Measurements from ENCODE around the gene CRIP2.

The CRIP2 gene, protein sequence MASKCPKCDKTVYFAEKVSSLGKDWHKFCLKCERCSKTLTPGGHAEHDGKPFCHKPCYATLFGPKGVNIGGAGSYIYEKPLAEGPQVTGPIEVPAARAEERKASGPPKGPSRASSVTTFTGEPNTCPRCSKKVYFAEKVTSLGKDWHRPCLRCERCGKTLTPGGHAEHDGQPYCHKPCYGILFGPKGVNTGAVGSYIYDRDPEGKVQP

DNA sequence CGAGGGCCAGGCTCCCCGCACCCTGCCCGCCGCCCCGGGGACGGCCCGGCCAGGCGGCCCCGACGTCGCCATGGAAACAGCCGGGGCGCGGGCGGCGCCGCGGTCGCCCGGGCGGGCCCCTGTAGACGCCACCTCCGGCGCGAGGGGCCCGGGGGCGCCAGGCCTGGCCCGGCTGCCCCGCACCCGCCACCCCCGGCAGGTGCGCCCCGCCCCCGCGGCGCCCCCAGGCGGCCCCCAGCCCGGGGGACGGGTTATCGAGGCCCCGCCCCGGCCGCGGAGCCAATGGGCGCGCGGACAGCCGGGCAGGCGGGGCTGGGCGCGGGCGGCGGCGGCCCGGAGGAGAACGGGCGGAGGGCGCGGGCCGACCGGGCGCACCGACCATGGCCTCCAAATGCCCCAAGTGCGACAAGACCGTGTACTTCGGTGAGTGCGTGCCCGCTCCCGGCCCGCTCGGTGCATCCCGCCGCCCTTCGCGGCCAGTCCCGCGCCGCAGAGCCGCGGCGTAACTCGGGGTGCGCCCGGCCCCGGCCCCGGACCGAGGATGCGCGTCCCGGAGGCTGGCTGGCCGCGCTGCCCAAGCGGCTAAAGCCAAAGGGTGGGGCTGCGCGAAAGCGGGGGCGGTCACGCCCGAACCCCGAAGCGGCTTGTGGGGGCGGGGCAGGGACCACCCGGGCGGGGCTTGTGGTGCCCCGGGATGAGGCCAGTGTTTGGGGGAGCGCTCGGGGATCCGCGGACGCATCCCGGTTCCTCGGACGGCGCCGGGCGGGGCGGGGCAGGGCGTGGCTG lies at the start of gene CRIP2:
TSS of gene CRIP2 (plus strand) at position 339 of the 786 bp plus-strand sequence. CDS start at position 381, 42 bp downstream.
- H3K36me3 ChIP-seq (ENCODE audit: control insufficient read depth in 5 of 5, insufficient read depth in 5 of 5, low read length in 5 of 5): peaks cover 0 to 10% (median 5%) of the 10 kb centered on the region in 5 donors
- H3K4me3 ChIP-seq (ENCODE audit: low read depth in 1 of 5, low read length in 5 of 5): peak within 1 kb of the TSS; percentile 22 to 86 (median 72)
- H3K9ac ChIP-seq (ENCODE audit: low read length in 5 of 5): peak within 1 kb of the TSS in 4 of 5 donors; percentile 16 to 86 (median 76)
- H3K27me3 ChIP-seq (ENCODE audit: control insufficient read depth in 5 of 5, insufficient read depth in 4 of 5, low read length in 5 of 5): peaks cover 0 to 7% (median 2%) of the 10 kb centered on the region in 5 donors
- H3K27ac ChIP-seq (ENCODE audit: low read depth, low read length): peak within 1 kb of the TSS; percentile 77
- H3K9me3 ChIP-seq (ENCODE audit: control insufficient read depth in 5 of 5, low read length in 5 of 5): no peaks in the 10 kb centered on the region
- peaks cover 5 to 53% (median 49%) of the 10 kb centered on the region in 5 donors for H3K4me1 ChIP-seq (ENCODE audit: control insufficient read depth in 5 of 5, insufficient read depth in 5 of 5, low read length in 5 of 5)

DNA sequence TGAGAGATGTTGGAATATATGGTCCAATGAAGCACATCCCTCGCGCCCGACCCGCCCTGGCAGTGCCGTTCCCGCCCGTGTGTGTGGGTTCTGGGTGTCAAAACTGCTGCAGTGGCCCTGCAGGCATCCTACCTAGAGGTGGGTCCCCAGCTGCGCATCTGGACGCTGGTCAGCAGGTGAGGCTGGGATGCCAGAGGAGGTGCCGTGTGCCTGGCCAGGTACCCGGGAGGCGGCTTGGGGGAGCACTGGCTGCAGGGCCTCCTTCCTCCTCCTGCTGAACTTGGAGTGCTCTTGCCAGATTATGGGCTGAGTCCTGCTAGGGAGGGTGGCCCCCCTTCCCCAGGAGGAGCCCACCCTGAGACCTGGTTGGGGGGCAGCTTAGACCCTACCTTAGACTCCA lies 49.8 kb upstream of the CRIP2 start:
- Histone ChIP-seq H3K9ac (ENCODE audit: low read length in 5 of 5) (no peak overlapping the region), H3K27ac (ENCODE audit: low read depth, low read length) (no peak overlapping the region), H3K36me3 (ENCODE audit: control insufficient read depth in 5 of 5, insufficient read depth in 5 of 5, low read length in 5 of 5) (peaks cover 0 to 16% (median 5%) of the 10 kb centered on the region in 5 donors)

DNA sequence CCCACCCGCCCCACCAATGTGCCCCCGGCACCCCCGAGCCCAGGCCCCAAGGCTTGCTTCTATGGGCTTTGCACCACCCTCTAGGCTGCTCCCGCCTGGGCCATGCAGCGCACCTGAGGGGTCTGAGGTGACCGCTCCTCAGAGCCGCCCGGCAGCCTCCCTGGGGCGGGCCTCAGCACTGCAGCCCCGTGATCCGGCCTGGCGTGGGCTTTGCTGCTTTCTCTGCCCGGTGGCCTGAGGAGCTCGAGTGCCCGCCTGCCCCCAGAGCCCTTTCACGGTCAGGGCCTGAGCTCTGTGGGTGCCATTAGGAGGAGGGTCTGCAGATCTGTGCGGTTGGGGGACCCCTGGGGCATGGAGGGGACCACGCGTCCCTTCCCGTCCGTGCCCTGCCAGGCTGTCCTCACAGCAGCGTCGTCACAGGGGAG lies 48.8 kb upstream of the CRIP2 start:
- H3K27me3 ChIP-seq (ENCODE audit: control insufficient read depth in 5 of 5, insufficient read depth in 4 of 5, low read length in 5 of 5): no peaks in the 10 kb centered on the region
- H3K9me3 ChIP-seq (ENCODE audit: control insufficient read depth in 5 of 5, low read length in 5 of 5): no peaks in the 10 kb centered on the region
- H3K36me3 ChIP-seq (ENCODE audit: control insufficient read depth in 5 of 5, insufficient read depth in 5 of 5, low read length in 5 of 5): peaks cover 0 to 16% (median 5%) of the 10 kb centered on the region in 5 donors
- H3K4me1 ChIP-seq (ENCODE audit: control insufficient read depth in 5 of 5, insufficient read depth in 5 of 5, low read length in 5 of 5): peaks cover 5 to 40% (median 32%) of the 10 kb centered on the region in 5 donors
- H3K27ac ChIP-seq (ENCODE audit: low read depth, low read length): no peak overlapping the region
- no peak overlapping the region for H3K4me3 ChIP-seq (ENCODE audit: low read depth in 1 of 5, low read length in 5 of 5)
- no peak overlapping the region for H3K9ac ChIP-seq (ENCODE audit: low read length in 5 of 5)

More for the DNA sequence above, 49.8 kb upstream of the CRIP2 start:
- peaks cover 1 to 38% (median 31%) of the 10 kb centered on the region in 5 donors for H3K4me1 ChIP-seq (ENCODE audit: control insufficient read depth in 5 of 5, insufficient read depth in 5 of 5, low read length in 5 of 5)
- H3K27me3 ChIP-seq (ENCODE audit: control insufficient read depth in 5 of 5, insufficient read depth in 4 of 5, low read length in 5 of 5): no peaks in the 10 kb centered on the region
- H3K4me3 ChIP-seq (ENCODE audit: low read depth in 1 of 5, low read length in 5 of 5): no peak overlapping the region
- no peaks in the 10 kb centered on the region for H3K9me3 ChIP-seq (ENCODE audit: control insufficient read depth in 5 of 5, low read length in 5 of 5)

DNA sequence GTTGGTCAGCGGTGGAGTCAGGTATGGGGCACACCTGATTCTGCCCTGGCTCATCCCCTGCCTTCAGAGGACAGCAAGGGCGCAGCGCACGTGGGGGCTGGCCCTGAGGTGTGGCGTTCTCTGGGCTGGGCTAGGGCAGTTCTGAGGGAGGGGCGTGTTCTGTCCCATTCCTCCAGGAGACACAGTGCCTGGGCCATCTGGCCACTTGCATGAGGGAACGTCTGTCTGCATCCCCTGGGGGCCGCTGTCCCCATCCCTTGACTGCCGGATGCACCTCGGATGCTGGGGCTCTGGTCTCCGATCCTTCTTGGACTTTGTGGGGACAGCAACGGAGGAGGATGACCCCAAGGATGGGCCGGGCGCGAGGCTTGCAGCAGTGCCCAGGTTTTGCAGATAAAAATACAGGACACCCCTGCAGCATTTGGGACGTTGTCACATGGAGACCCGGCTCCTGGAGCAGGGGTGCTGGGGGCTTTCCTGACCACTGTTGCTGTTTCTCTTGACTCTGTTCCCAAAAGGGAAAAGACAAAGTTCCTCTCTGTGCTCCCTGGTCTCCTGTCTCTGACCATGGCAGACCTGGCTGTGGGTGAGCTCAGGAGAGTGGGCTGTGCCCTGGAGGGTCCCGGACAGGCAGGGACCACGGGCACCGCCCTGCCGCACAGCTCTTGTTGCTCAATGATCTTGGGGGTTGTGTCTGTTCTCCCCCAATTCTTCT lies 48.0 kb upstream of the CRIP2 start:
- H3K4me1 ChIP-seq (ENCODE audit: control insufficient read depth in 5 of 5, insufficient read depth in 5 of 5, low read length in 5 of 5): peaks cover 4 to 33% (median 28%) of the 10 kb centered on the region in 5 donors
- H3K27me3 ChIP-seq (ENCODE audit: control insufficient read depth in 5 of 5, insufficient read depth in 4 of 5, low read length in 5 of 5): no peaks in the 10 kb centered on the region
- H3K9ac ChIP-seq (ENCODE audit: low read length in 5 of 5): no peak overlapping the region
- no peak overlapping the region for H3K4me3 ChIP-seq (ENCODE audit: low read depth in 1 of 5, low read length in 5 of 5)
- H3K9me3 ChIP-seq (ENCODE audit: control insufficient read depth in 5 of 5, low read length in 5 of 5): no peaks in the 10 kb centered on the region
- peaks cover 0 to 16% (median 5%) of the 10 kb centered on the region in 5 donors for H3K36me3 ChIP-seq (ENCODE audit: control insufficient read depth in 5 of 5, insufficient read depth in 5 of 5, low read length in 5 of 5)
- H3K27ac ChIP-seq (ENCODE audit: low read depth, low read length): no peak overlapping the region

DNA sequence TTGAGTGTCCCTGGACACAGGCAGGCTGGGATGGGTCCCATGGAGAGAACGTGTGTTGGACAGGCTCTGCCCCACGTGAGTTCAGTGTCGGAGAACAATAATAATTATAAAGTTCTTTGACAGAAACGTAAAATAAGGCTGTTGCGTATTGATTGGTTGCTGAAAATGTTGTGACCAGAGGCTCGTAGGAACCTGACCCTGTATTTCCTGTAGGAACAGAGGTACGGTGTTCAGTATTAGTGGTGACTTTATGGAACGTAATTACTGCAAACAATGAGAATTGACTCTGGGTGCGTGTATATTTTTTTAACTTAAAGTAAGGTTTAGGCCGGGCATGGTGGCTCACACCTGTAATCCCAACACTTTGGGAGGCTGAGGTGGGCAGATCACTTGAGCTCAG lies 47.2 kb upstream of the CRIP2 start:
- peaks cover 0 to 16% (median 5%) of the 10 kb centered on the region in 5 donors for H3K36me3 ChIP-seq (ENCODE audit: control insufficient read depth in 5 of 5, insufficient read depth in 5 of 5, low read length in 5 of 5)
- no peaks in the 10 kb centered on the region for H3K9me3 ChIP-seq (ENCODE audit: control insufficient read depth in 5 of 5, low read length in 5 of 5)
- no peak overlapping the region for H3K27ac ChIP-seq (ENCODE audit: low read depth, low read length)
- no peaks in the 10 kb centered on the region for H3K27me3 ChIP-seq (ENCODE audit: control insufficient read depth in 5 of 5, insufficient read depth in 4 of 5, low read length in 5 of 5)
- H3K4me1 ChIP-seq (ENCODE audit: control insufficient read depth in 5 of 5, insufficient read depth in 5 of 5, low read length in 5 of 5): peaks cover 4 to 25% (median 20%) of the 10 kb centered on the region in 5 donors
- H3K4me3 ChIP-seq (ENCODE audit: low read depth in 1 of 5, low read length in 5 of 5): no peak overlapping the region
- no peak overlapping the region for H3K9ac ChIP-seq (ENCODE audit: low read length in 5 of 5)

DNA sequence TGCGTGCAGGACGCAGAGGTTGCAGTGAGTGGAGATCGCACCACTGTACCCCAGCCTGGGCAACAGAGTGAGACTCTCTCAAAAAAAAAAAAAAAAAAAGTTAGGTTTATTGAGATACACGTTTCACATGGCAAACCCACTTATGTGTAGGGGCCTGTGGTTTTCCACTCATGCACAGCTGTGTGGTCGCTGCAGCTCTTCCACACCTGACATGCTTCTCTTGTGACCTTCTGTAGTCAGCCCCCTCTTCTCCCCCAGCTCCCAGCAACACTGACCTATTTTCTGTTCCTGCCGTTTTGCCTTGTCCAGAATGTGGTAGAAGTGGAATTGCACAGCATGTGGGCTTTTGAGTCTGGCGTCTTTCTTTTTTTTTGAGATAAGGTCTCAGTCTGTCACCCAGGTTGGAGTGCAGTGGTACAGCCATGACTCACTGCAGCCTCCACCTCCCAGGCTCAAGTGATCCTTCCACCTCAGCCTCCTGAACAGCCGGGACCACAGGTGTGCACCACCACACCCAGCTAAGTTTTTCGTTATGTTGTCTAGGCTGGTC lies 46.6 kb upstream of the CRIP2 start:
- peaks cover 0 to 16% (median 5%) of the 10 kb centered on the region in 5 donors for H3K36me3 ChIP-seq (ENCODE audit: control insufficient read depth in 5 of 5, insufficient read depth in 5 of 5, low read length in 5 of 5)
- no peaks in the 10 kb centered on the region for H3K9me3 ChIP-seq (ENCODE audit: control insufficient read depth in 5 of 5, low read length in 5 of 5)
- H3K4me3 ChIP-seq (ENCODE audit: low read depth in 1 of 5, low read length in 5 of 5): no peak overlapping the region
- no peaks in the 10 kb centered on the region for H3K27me3 ChIP-seq (ENCODE audit: control insufficient read depth in 5 of 5, insufficient read depth in 4 of 5, low read length in 5 of 5)
- H3K4me1 ChIP-seq (ENCODE audit: control insufficient read depth in 5 of 5, insufficient read depth in 5 of 5, low read length in 5 of 5): peaks cover 4 to 22% (median 17%) of the 10 kb centered on the region in 5 donors
- H3K9ac ChIP-seq (ENCODE audit: low read length in 5 of 5): no peak overlapping the region
- H3K27ac ChIP-seq (ENCODE audit: low read depth, low read length): no peak overlapping the region

DNA sequence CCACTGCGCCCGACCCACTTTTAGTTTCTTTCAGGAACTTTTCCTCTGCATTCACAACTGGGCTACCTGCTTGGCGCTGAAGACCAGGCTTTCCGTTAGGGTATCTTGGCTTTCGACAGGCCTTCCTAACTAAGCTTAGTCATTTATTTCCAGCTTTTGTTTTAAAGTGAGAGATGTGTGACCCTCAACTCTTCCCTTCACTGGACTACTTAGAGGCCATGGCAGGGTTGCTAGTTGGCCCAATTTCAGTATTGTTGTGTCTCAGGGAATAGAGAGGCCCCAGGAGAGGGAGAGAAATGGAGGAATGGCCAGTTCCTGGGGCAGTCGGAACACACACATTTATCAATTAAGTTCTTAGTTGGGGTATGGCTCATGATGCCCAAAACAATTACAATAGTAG lies 44.6 kb upstream of the CRIP2 start:
- no peak overlapping the region for H3K9ac ChIP-seq (ENCODE audit: low read length in 5 of 5)
- no peak overlapping the region for H3K4me3 ChIP-seq (ENCODE audit: low read depth in 1 of 5, low read length in 5 of 5)
- peaks cover 4 to 22% (median 17%) of the 10 kb centered on the region in 5 donors for H3K4me1 ChIP-seq (ENCODE audit: control insufficient read depth in 5 of 5, insufficient read depth in 5 of 5, low read length in 5 of 5)
- no peaks in the 10 kb centered on the region for H3K27me3 ChIP-seq (ENCODE audit: control insufficient read depth in 5 of 5, insufficient read depth in 4 of 5, low read length in 5 of 5)
- no peaks in the 10 kb centered on the region for H3K9me3 ChIP-seq (ENCODE audit: control insufficient read depth in 5 of 5, low read length in 5 of 5)
- peak overlapping the region; percentile 50 for H3K27ac ChIP-seq (ENCODE audit: low read depth, low read length)
- peaks cover 0 to 14% (median 3%) of the 10 kb centered on the region in 5 donors for H3K36me3 ChIP-seq (ENCODE audit: control insufficient read depth in 5 of 5, insufficient read depth in 5 of 5, low read length in 5 of 5)

DNA sequence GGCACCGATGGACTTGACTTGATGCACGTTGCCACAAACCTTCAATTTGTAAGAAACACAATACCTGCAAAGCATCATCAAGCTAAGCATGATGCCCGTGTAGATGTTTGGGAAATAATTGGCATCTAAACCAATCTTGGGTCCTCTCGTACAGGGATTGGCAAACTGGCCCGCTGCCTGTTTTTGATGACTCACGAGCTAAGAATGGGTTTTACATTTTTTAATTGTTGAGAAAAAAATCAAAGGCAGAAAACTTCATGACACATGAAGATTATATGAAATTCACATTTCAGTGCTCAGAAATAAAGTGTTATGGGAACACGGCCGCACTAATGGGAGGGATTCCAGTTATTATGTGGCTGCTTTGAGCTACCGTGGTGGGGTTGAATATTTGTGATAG lies 44.1 kb upstream of the CRIP2 start:
- Histone ChIP-seq H3K9ac (ENCODE audit: low read length in 5 of 5) (no peak overlapping the region), H3K36me3 (ENCODE audit: control insufficient read depth in 5 of 5, insufficient read depth in 5 of 5, low read length in 5 of 5) (peaks cover 0 to 12% (median 3%) of the 10 kb centered on the region in 5 donors), H3K27me3 (ENCODE audit: control insufficient read depth in 5 of 5, insufficient read depth in 4 of 5, low read length in 5 of 5) (no peaks in the 10 kb centered on the region), H3K9me3 (ENCODE audit: control insufficient read depth in 5 of 5, low read length in 5 of 5) (no peaks in the 10 kb centered on the region), H3K27ac (ENCODE audit: low read depth, low read length) (peak overlapping the region; percentile 50), H3K4me1 (ENCODE audit: control insufficient read depth in 5 of 5, insufficient read depth in 5 of 5, low read length in 5 of 5) (peaks cover 4 to 22% (median 17%) of the 10 kb centered on the region in 5 donors), H3K4me3 (ENCODE audit: low read depth in 1 of 5, low read length in 5 of 5) (no peak overlapping the region)

DNA sequence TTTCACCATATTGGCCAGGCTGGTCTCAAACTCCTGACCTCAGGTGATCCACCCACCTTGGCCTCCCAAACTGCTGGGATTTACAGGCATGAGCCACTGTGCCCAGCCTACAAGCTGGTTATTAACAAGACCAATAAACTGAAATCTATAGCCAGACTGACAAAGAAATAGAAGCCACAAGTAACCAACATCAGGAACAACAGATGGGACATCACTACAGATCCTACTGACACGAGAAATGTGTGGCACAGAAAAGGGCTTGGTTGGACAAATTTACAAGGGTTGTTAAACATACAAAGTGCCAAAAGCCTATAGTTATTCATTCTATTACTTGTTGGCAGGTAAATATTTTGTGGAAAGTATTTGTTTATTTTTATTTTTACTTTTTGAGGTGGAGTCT lies 43.4 kb upstream of the CRIP2 start:
- Histone ChIP-seq H3K4me1 (ENCODE audit: control insufficient read depth in 5 of 5, insufficient read depth in 5 of 5, low read length in 5 of 5) (peaks cover 4 to 22% (median 17%) of the 10 kb centered on the region in 5 donors), H3K27me3 (ENCODE audit: control insufficient read depth in 5 of 5, insufficient read depth in 4 of 5, low read length in 5 of 5) (no peaks in the 10 kb centered on the region), H3K9ac (ENCODE audit: low read length in 5 of 5) (no peak overlapping the region), H3K36me3 (ENCODE audit: control insufficient read depth in 5 of 5, insufficient read depth in 5 of 5, low read length in 5 of 5) (peaks cover 0 to 11% (median 3%) of the 10 kb centered on the region in 5 donors), H3K27ac (ENCODE audit: low read depth, low read length) (peak overlapping the region; percentile 50), H3K9me3 (ENCODE audit: control insufficient read depth in 5 of 5, low read length in 5 of 5) (no peaks in the 10 kb centered on the region), H3K4me3 (ENCODE audit: low read depth in 1 of 5, low read length in 5 of 5) (no peak overlapping the region)
